Stomach smooth muscle (tissue), 2 donors: ENCODE data around the gene PPP1R3F.
"Not testable (repeated sequence)": the region's sequence is repeated elsewhere in the genome, so short reads cannot be mapped to it uniquely, and the experiment has no call there.

ENCODE experiments used
- H3K27ac ChIP-seq: one replicate; pipeline ENCODE4 v1.7.0; 2013; ENCODE audit warnings: mild to moderate bottlenecking, low read length, inconsistent platforms
- H3K27me3 ChIP-seq, 2 donors: one replicate each; pipeline ENCODE4 v1.7.0; 2013; ENCODE audit warnings: low read length in 2 of 2; ENCODE audit not compliant: insufficient read depth in 2 of 2, control insufficient read depth in 1 of 2
- H3K36me3 ChIP-seq, 2 donors: one replicate each; pipeline ENCODE4 v1.7.0; 2013; ENCODE audit warnings: low read length in 2 of 2; ENCODE audit not compliant: control insufficient read depth in 2 of 2, insufficient read depth in 2 of 2
- H3K4me1 ChIP-seq: one replicate; pipeline ENCODE4 v1.7.0; 2013; ENCODE audit warnings: low read length; ENCODE audit not compliant: control insufficient read depth, insufficient read depth
- H3K4me3 ChIP-seq, 2 donors: one replicate each; pipeline ENCODE4 v1.7.0; 2013; ENCODE audit warnings: low read length in 2 of 2
- H3K9ac ChIP-seq, 2 donors: one replicate each; pipeline ENCODE4 v1.7.0; 2013; ENCODE audit warnings: low read length in 2 of 2, mild to moderate bottlenecking in 1 of 2
- H3K9me3 ChIP-seq, 2 donors: one replicate each; pipeline ENCODE4 v1.7.0; 2013; ENCODE audit warnings: low read length in 2 of 2; ENCODE audit not compliant: control insufficient read depth in 2 of 2
- donor health status: healthy.
- donor health status: Pancreatic carcinoma.

Gene PPP1R3F

GRCh38 chrX:49291615-49292337 is 22.2 kb downstream of the PPP1R3F start:
- H3K4me1 ChIP-seq, result peaks cover 5% of the 10 kb centered on the region
- no peak overlapping the region for H3K9ac ChIP-seq
- no peaks in the 10 kb centered on the region for H3K9me3 ChIP-seq
- H3K4me3 ChIP-seq, result no peak overlapping the region
- H3K27ac ChIP-seq, result no peak overlapping the region
- peaks cover 0 to 2% of the 10 kb centered on the region in 2 donors for H3K27me3 ChIP-seq
- H3K36me3 ChIP-seq, result no peaks in the 10 kb centered on the region

- Histone ChIP-seq H3K4me3 (no peak overlapping the region), H3K9ac (no peak overlapping the region), H3K4me1 (peaks cover 5% of the 10 kb centered on the region), H3K9me3 (no peaks in the 10 kb centered on the region), H3K27me3 (peaks cover 0 to 2% of the 10 kb centered on the region in 2 donors), H3K27ac (no peak overlapping the region), H3K36me3 (no peaks in the 10 kb centered on the region)
These were observed 23.1 kb downstream of the PPP1R3F start for GRCh38 chrX:49292400-49293362.

- H3K9me3 ChIP-seq, H3K9ac ChIP-seq, H3K4me1 ChIP-seq, H3K36me3 ChIP-seq, H3K27me3 ChIP-seq, H3K27ac ChIP-seq, H3K4me3 ChIP-seq: not testable (repeated sequence)
These were observed 29.7 kb downstream of the PPP1R3F start for GRCh38 chrX:49299293-49299692.

- H3K4me1 ChIP-seq, result no peaks in the 10 kb centered on the region
- H3K27ac ChIP-seq, result no peak overlapping the region
- no peak overlapping the region for H3K4me3 ChIP-seq
- H3K9me3 ChIP-seq, result no peaks in the 10 kb centered on the region
- no peaks in the 10 kb centered on the region for H3K36me3 ChIP-seq
- H3K9ac ChIP-seq, result no peak overlapping the region
- peaks cover 0 to 4% of the 10 kb centered on the region in 2 donors for H3K27me3 ChIP-seq
These were observed 31.1 kb downstream of the PPP1R3F start for GRCh38 chrX:49300703-49301102.

GRCh38 chrX:49303346-49303745 is 33.8 kb downstream of the PPP1R3F start, which contains the start of gene GAGE10:
Gene GAGE10 (plus strand): TSS chrX:49303646. CDS start chrX:49304860, 1,214 bp downstream.
- no peak within 1 kb of the TSS for H3K27ac ChIP-seq
- no peaks in the 10 kb centered on the region for H3K4me1 ChIP-seq
- H3K9ac ChIP-seq, result no peak within 1 kb of the TSS
- H3K27me3 ChIP-seq, result peaks cover 0 to 4% of the 10 kb centered on the region in 2 donors
- no peak within 1 kb of the TSS for H3K4me3 ChIP-seq
- no peaks in the 10 kb centered on the region for H3K9me3 ChIP-seq
- H3K36me3 ChIP-seq, result no peaks in the 10 kb centered on the region

- not testable (repeated sequence) for H3K27ac ChIP-seq, H3K27me3 ChIP-seq, H3K36me3 ChIP-seq, H3K9me3 ChIP-seq, H3K4me1 ChIP-seq, H3K4me3 ChIP-seq, H3K9ac ChIP-seq
These were observed 38.2 kb downstream of the PPP1R3F start for GRCh38 chrX:49307775-49308174.

GRCh38 chrX:49308604-49309269 is 39.1 kb downstream of the PPP1R3F start:
- peak overlapping the region; percentile 60 to 63 for H3K9ac ChIP-seq
- peaks cover 0 to 7% of the 10 kb centered on the region in 2 donors for H3K27me3 ChIP-seq
- peak overlapping the region; percentile 60 for H3K27ac ChIP-seq
- peak overlapping the region; percentile 64 to 68 for H3K4me3 ChIP-seq
- H3K4me1 ChIP-seq, result peaks cover 7% of the 10 kb centered on the region
- H3K9me3 ChIP-seq, result no peaks in the 10 kb centered on the region
- no peaks in the 10 kb centered on the region for H3K36me3 ChIP-seq

- Histone ChIP-seq H3K9ac (peak overlapping the region; percentile 60 to 63), H3K9me3 (no peaks in the 10 kb centered on the region), H3K4me3 (peak overlapping the region; percentile 64 to 68), H3K4me1 (peaks cover 7% of the 10 kb centered on the region), H3K27ac (peak overlapping the region; percentile 60), H3K36me3 (no peaks in the 10 kb centered on the region), H3K27me3 (peaks cover 0 to 6% of the 10 kb centered on the region in 2 donors)
These were observed 39.9 kb downstream of the PPP1R3F start for GRCh38 chrX:49309401-49309981.

- Histone ChIP-seq H3K9me3 (no peaks in the 10 kb centered on the region), H3K4me1 (peaks cover 7% of the 10 kb centered on the region), H3K36me3 (no peaks in the 10 kb centered on the region), H3K4me3 (peak overlapping the region; percentile 64 to 68), H3K27ac (no peak overlapping the region), H3K9ac (peak overlapping the region in 1 of 2 donors; percentile 63), H3K27me3 (peaks cover 0 to 6% of the 10 kb centered on the region in 2 donors)
These were observed 40.8 kb downstream of the PPP1R3F start for GRCh38 chrX:49310371-49310770.

GRCh38 chrX:49312176-49312575 is 42.6 kb downstream of the PPP1R3F start:
- peaks cover 0 to 6% of the 10 kb centered on the region in 2 donors for H3K27me3 ChIP-seq
- H3K4me1 ChIP-seq, result peaks cover 7% of the 10 kb centered on the region
- H3K9ac ChIP-seq, result no peak overlapping the region
- no peak overlapping the region for H3K4me3 ChIP-seq
- H3K27ac ChIP-seq, result no peak overlapping the region
- H3K36me3 ChIP-seq, result no peaks in the 10 kb centered on the region
- H3K9me3 ChIP-seq, result no peaks in the 10 kb centered on the region
